GM19193 (cell line): ENCODE results near the gene KCNQ1.

ENCODE experiments used
- POLR2A ChIP-seq: IDR thresholded peaks from 4 replicates; pipeline ENCODE4 v1.6.1; 2011; ENCODE audit not compliant: insufficient read depth, insufficient read length; ENCODE audit errors: extremely low read depth

Gene KCNQ1

DNA sequence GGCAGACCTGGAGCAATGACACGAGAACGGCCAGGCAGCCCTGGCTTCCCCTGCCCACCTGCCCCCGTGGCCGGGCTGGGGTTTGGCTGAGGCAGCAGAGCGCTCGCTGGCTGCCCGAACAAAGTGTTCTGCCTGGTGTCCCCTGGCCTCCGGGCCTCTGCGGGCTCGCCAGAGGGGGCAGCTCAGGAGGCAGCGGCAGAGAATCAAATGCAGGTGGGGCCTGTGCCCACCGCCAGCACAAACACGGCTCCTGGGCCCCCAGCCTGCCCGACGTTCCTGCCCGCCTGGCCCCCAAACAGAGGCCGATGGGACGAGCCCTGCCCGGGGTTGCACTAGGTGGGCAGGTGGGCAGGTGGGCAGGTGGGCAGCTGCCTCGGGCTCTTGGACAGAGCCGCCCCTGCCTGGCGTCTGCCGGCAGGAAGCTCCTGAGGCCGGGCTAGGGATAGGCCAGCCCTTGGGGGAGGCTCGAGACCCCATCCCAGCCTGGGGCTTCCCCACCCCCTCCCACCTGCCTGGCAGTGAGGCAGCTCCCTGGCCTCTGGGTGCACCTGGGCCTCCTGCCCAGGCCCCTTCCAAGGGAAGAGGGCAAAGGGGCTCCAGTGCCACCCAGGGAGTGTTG is 394.0 kb downstream of the KCNQ1 start:
- TF ChIP-seq POLR2A, result no peak

DNA sequence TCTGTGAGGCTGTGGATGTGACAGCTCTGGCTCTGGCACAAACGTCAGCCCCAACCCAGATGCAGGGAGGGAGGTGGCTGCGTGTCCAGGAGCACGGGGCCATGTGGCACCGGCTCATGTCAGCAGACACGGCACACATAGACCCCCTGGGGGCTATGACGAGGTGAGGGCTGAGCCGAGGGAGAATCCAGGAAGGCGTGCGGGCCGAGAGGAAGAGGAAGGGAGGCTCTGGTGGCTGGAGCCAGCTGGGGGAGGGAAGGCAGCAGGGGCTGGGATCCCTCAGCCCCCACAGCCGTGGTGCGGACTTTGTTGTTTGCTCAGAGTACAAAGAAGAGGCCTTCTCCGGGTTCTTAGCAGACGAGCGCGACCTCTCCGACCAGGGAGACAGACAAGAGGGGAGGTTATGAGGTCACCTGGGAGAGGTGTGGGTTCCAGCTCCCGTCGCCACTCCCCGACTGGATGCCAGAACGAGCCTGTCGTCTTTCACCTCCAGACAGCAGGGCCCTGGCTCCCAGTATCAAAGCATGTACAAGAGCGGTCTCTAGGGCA is 394.7 kb downstream of the KCNQ1 start:
- no peak for TF ChIP-seq POLR2A

DNA sequence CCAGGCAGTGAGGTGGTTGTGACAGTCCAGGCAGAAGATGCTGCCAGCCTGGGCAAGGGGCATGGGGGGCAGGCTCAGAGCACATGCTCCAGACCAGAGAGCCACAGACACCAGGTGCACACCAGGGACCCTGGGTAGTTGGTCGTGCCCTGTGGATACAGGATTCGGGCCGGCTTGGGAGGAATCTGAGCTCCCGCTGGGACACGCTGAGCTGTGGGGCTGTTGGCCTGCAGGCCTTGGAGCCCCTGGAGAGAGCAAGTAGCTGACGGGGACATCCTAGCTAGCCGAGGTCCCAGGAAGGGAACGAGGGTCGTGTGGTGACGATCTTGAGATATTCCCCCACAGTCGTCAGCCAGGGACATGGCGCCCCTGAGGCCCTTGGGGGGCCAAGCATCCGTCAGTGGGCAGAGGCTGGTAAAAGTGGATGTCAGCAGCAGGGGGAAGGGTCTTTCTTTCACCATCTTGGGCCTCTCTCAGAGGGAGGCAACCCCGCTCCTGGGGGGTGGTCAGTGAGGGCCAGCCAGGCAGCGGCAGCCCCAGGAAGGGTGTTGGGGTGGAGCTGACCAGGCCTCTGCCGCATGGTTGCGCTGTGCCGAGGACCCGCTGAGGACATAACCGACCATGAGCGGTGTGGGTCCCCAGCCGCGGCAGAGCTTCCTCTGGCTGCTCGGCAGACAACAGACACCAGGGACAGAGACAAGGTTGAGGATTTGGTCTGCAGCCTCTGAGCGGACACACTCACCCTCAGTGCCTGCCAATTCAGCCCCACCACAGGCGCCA is 396.8 kb downstream of the KCNQ1 start:
- no peak for TF ChIP-seq POLR2A

DNA sequence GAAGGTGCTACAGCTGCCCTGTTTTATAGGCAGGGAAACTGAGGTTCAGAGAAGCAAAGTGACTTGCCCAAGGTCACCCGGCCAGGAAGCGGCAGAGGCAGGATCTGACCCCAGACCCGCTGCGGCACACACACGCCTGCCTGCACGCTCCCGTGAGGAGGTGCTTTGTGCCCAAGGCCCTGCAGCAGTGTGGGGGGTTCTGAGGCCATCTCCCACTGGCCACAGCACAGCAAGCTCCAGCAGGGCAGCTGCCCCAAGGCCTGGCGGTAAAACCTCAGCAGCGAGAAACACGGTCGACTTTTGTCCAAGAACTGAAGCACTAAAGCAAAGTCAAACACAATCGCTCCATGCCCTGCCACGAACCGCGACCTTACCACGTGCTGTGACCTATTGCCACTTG is 398.1 kb downstream of the KCNQ1 start:
- TF ChIP-seq POLR2A, result no peak

GRCh38 chr11:2843551-2843950 is 398.7 kb downstream of the KCNQ1 start:
- no peak for TF ChIP-seq POLR2A

DNA sequence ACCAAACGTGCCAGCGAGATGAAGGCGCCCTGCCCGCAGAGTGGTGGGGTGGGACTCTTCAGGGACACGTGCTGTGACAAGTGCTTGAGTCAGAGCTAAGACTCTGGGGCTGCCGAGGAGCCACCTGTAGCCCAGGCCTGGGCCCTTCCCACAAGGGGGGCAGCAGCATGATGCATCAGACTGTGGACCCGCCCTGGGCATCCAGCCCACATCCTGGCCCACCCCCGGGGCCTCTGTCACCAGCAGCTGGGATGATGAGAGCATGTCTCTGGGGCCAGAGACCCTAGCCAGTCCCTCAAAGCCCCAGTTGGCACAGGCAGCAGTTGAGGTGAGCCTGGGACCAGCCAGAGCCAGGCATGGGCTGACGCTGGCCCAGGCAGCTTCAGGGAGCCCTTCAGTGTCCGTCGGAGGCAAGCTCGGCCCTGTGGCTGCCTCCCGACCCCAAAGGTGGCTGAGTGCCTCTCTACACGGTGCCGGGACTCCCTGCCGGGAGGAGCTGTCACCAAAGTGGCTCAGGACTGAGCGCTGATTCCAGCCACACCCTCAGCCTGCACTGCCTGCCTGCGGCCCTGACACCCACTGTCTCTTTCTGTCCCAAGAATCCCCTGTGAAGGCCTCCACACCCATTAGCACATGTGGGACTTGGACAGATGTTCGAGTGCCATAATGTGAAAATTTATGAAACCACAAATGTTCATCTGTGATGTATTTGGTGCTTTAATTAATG is 399.5 kb downstream of the KCNQ1 start:
- no peak for TF ChIP-seq POLR2A

DNA sequence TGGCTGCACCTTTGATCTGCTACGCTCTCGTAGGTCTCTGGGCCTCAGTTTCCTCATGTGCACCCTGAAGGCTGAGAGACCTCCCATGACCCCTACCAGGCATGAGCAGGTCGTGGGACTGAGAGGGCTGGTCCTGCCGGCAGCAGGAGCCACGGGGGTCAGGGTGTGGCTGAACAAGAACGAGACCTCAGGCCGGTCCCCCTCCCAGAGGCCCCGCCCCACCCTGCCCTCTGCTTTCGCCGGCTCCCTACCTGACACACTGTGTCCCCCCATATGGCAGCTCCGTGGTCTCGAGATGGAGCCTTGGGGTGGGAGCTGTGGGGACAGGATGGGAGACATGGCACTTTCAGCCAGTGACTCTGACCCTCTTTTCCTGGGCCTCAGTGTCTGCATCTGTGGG is 400.2 kb downstream of the KCNQ1 start:
- TF ChIP-seq POLR2A, result no peak

DNA sequence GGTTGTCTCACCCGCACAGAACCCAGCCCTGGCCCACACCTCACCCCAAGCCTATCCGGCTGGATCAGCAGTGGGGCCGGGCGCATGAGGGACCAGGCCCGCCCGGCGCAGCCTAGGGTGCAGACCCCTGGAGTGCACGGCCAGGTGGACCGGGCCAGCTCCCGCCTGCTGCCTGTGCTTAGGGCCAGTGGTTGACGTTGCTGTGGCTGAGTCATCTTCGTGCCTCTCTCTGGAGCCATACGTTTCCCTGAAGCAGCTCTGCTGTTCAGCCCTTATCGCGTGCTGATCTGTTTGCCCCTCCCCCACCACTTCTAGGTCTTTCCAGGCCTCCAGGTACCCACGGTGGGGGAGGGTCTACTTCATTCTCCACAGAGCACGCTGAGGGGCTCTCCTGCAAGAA is 401.2 kb downstream of the KCNQ1 start:
- TF ChIP-seq POLR2A, result no peak

DNA sequence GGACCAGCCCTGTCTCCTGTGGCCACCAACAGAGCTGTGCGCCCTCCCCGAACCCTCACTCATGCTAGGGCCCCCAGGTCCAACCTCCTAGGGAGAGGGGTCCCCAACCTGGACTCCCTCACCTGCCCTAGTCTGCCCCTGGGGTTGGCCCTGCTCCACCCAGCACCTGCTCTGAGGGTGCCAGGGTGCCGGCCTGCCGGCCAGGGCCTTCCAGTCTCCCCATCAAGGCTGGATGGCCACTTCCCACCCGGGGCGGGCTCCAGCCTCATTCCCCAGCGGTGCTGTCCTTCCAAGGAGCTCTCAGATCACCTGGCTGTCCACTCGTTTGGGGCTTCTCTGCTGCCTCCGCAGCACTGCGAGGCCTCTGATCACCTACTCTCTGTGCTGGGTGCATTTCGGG is 401.7 kb downstream of the KCNQ1 start:
- no peak for TF ChIP-seq POLR2A

GRCh38 chr11:2847561-2847960 is 402.8 kb downstream of the KCNQ1 start:
- TF ChIP-seq POLR2A, result no peak

DNA sequence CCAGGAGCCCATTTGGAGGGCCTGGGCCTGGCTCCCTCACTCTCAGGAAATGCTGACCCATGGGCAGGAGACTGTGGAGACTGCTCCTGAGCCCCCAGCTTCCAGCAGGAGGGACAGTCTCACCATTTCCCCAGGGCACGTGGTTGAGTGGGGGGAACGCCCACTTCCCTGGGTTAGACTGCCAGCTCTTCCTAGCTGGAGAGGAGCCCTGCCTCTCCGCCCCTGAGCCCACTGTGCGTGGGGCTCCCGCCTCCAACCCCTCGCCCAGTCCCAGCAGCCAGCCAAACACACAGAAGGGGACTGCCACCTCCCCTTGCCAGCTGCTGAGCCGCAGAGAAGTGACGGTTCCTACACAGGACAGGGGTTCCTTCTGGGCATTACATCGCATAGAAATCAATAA is 403.7 kb downstream of the KCNQ1 start:
- TF ChIP-seq POLR2A, result no peak

DNA sequence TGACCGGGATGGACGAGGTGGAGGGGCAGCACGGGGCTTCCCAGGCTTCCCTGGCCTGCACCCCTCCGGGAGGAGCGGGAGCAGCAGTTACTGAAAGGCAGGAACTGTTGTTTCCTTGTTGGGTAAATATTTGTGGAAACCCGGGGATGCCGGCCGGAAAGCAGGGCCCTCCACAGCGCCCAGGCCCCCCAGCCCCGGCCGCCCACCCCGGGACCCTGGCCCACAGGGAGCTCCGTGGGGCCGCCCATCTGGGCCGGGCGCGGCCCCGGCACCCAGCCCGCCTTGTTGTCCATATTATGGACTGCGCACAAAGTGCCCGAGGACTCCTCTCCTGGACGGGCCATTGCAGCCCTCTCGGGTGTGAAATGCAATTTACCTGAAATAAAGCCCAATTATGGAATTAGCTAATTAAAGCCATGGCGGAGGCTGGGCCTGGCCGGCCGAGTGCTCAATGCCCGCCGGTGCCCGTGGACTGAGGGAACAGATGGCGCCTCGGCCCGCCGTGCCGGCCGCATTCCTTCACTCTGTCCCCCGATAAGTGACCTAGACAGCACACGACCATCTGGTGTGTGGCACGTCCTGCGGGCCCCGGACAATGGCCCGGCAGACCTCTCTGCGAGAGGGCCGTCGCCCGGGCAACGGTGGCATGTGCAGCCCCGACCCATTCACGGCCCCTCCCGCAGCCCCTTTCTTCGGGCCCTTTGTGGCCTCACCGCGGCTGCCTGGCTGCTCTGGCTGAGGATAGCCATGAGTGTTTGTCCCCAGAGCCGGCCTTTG is 405.4 kb downstream of the KCNQ1 start:
- no peak for TF ChIP-seq POLR2A

GRCh38 chr11:2853401-2853800 is 408.6 kb downstream of the KCNQ1 start:
- TF ChIP-seq POLR2A, result no peak

DNA sequence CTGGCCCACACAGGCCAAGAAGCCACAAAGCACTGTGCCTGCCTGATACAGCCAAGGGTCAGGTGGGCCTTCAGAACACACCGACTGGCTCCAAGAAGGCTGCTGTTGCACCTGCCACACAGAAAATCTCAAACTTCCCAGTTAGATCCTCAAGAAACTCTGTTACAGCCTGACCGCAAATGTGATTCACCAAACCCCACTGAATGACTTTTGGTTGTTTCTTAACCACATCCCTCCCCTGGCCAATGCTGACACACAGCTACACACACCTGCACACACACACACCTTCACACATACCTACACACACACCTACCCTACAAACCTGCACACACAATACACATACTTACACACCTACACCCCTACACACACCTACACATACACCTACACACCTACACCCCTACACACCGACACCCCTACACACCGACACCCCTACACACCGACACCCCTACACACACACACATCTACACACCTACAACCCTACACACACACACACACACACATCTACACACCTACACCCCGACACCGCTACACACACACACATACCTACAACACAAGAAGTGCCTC is 409.3 kb downstream of the KCNQ1 start:
- TF ChIP-seq POLR2A, result no peak
